ENCODE data around the gene CD180. TPM values are rescaled to one million over a fixed set of nuclear protein-coding genes. Genes with fewer than 3 reads are reported as not detected.
A peak's percentile ranks its signal among the peaks of the same experiment; 100 is the strongest.

The CD180 gene
- total RNA-seq, 2 experiments from 2014 or later, result 14.4 to 15.7 TPM

- peaks cover 19% of the 10 kb centered on the region; the same call in 1 of the 2 replicates for H3K9me3 ChIP-seq (ENCODE audit: low read length)
- H3K9me2 ChIP-seq (ENCODE audit: insufficient read depth, low read length), result no peaks in the 10 kb centered on the region
- peaks cover 91% of the 10 kb centered on the region for H3K4me1 ChIP-seq (ENCODE audit: insufficient read depth, low read length, poor library complexity, severe bottlenecking)
- no TSS peak for BruUV-seq (replicated peaks)
- H4K20me1 ChIP-seq (ENCODE audit: insufficient read depth, low read length), result no peaks in the 10 kb centered on the region
- H3K4me3 ChIP-seq (ENCODE audit: low read depth, low read length, poor library complexity, severe bottlenecking), result peak overlapping the region; percentile 69
- intact Hi-C loops (cut with micrococcal nuclease; ENCODE audit: unreplicated experiment), result loop anchor here (10.0 kb wide), 1 partner anchor 491 kb away; no protein-coding TSS in a partner anchor
- H3K79me2 ChIP-seq (ENCODE audit: insufficient read depth, low read depth, low read length), result peaks cover 54% of the 10 kb centered on the region; the same call in 1 of the 2 replicates
- ChIA-PET CTCF (ENCODE audit: unreplicated experiment) (no interaction called here), POLR2A (interaction anchor here (1.1 to 3.0 kb wide), 2 partner anchors 11 to 13 kb away, joined by 4 to 30 read pairs; no protein-coding TSS in a partner anchor)
- H3K36me3 ChIP-seq (ENCODE audit: insufficient read depth, low read length), result peaks cover 29% of the 10 kb centered on the region
- H3K4me2 ChIP-seq (ENCODE audit: low read length), result peak overlapping the region; percentile 85
- peak overlapping the region; percentile 75 for H3K27ac ChIP-seq (ENCODE audit: low read depth, low read length, poor library complexity, severe bottlenecking)
- DNase-seq (ENCODE audit: low spot score), result no peak
- H2AFZ ChIP-seq (ENCODE audit: low read length), result peak overlapping the region; percentile 18; the same call in 1 of the 2 replicates
- no peak for TF ChIP-seq CTCF (conservative IDR thresholded peaks at IDR 0.05; ENCODE audit: low read length)
- no peak for TF ChIP-seq EZH2phosphoT487 (IDR thresholded peaks at IDR 0.05; ENCODE audit: borderline replicate concordance, low read depth, low read length)
Measured at GRCh38 chr5:67195406-67196275, 958 bp downstream of the CD180 start.

- H3K79me2 ChIP-seq (ENCODE audit: insufficient read depth, low read depth, low read length), result peaks cover 69% of the 10 kb centered on the region; the same call in 1 of the 2 replicates
- intact Hi-C loops (cut with micrococcal nuclease; ENCODE audit: unreplicated experiment), result loop anchor here (10.0 kb wide), 1 partner anchor 489 kb away; no protein-coding TSS in a partner anchor
- H2AFZ ChIP-seq (ENCODE audit: low read length), result peak overlapping the region; percentile 38; the same call in 1 of the 2 replicates
- no TSS peak for BruUV-seq (replicated peaks)
- H4K20me1 ChIP-seq (ENCODE audit: insufficient read depth, low read length), result no peaks in the 10 kb centered on the region
- peak overlapping the region; percentile 75 for H3K27ac ChIP-seq (ENCODE audit: low read depth, low read length, poor library complexity, severe bottlenecking)
- H3K4me1 ChIP-seq (ENCODE audit: insufficient read depth, low read length, poor library complexity, severe bottlenecking), result peaks cover 91% of the 10 kb centered on the region
- H3K36me3 ChIP-seq (ENCODE audit: insufficient read depth, low read length), result peaks cover 39% of the 10 kb centered on the region
- no peak for DNase-seq (ENCODE audit: low spot score)
- peak overlapping the region; percentile 85 for H3K4me2 ChIP-seq (ENCODE audit: low read length)
- H3K9me3 ChIP-seq (ENCODE audit: low read length), result peaks cover 14% of the 10 kb centered on the region; the same call in 1 of the 2 replicates
- no peaks in the 10 kb centered on the region for H3K9me2 ChIP-seq (ENCODE audit: insufficient read depth, low read length)
- POLR2A ChIA-PET, result interaction anchor here (1.8 kb wide), 1 partner anchor 11 kb away, joined by 7 read pairs; no protein-coding TSS in a partner anchor
- peak overlapping the region; percentile 69 for H3K4me3 ChIP-seq (ENCODE audit: low read depth, low read length, poor library complexity, severe bottlenecking)
- TF ChIP-seq EZH2phosphoT487 (IDR thresholded peaks at IDR 0.05; ENCODE audit: borderline replicate concordance, low read depth, low read length) (no peak), CTCF (conservative IDR thresholded peaks at IDR 0.05; ENCODE audit: low read length) (no peak)
- CTCF ChIA-PET (ENCODE audit: unreplicated experiment), result interaction anchor here (1.2 kb wide), 1 partner anchor 12 kb away, joined by 4 read pairs; no protein-coding TSS in a partner anchor
Measured at GRCh38 chr5:67194166-67194565, 2.4 kb downstream of the CD180 start.

All from OCI-LY7 (cell line).